ENCODE data around the gene RICTOR.
A peak's percentile ranks its signal among the peaks of the same experiment; 100 is the strongest.

RICTOR gene

DNA sequence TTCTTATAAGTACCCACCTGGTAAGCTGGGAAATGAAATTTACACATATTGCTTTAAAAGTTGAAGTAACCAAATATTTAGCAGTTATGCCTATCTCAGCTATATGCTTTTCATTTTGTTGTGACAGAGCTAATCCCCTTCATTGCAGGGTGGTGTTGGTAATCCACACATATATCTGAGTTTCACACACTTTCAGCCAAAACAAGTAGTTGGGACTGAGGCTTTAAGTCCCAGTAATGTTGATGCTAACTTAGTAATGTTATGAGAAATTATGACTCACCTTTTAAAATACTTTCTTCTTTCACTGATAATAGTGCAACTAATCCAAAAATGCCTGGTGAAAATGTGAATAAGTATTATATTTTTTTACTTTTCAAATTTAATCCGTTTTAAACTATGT, 19.2 kb upstream of the RICTOR start (continued):
- no peak for TF ChIP-seq HOXD13 (CRISPR knock-in tag; IDR thresholded peaks at IDR 0.05; ENCODE audit: borderline replicate concordance)
- no peak for TF ChIP-seq ZNF660 (tag by site-specific recombination; IDR thresholded peaks at IDR 0.05)
- TF ChIP-seq ZNF600 (tag by site-specific recombination; IDR thresholded peaks at IDR 0.05): no peak
- no peak for TF ChIP-seq EGR2 (tag by site-specific recombination; IDR thresholded peaks at IDR 0.05; ENCODE audit: low read depth)

DNA sequence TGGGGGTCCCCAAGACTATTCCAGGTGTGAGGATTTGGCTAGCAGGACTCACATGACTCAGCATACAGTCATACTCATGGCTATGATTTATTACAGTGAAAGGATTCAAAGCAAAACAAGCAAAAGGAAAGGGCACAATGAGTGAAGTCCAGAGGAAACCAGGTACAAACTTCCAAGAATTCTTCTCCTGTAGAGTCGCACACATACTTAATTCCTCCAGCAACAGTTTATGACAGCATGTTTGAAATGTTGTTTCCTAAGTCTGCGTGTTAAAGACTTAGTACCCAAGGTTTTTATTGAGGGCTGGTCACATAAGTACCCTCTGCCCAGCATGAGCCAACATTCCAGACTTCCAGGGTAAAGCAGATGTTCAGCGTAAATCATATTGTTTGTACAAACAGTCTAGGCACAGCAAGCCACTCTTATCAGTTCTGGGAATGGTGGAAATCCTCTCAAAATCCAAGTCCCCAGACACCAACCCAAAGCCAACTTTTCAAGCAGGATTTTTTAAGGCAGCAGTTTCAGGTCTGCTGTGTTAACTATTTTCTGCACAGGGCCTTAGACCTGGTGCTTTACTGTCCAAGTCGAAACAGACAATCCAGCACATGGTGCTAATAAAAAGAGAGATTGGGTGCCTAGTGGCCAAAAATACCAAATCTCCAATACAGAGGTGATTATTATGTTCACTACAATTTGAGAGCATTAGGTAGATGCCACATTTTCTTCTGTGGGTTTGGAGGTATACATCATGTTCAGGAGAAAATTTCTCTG, 18.6 kb upstream of the RICTOR start:
- H3K36me3 ChIP-seq (ENCODE audit: control insufficient read depth in 2 of 2, insufficient read depth in 1 of 2, low read length in 2 of 2): no peaks in the 10 kb centered on the region
- H3K9me3 ChIP-seq (ENCODE audit: control insufficient read depth, insufficient read depth, low read depth, low read length): no peaks in the 10 kb centered on the region
- peak overlapping the region; percentile 2; the same call in 1 of the 2 replicates for H3K27ac ChIP-seq (ENCODE audit: extremely low read depth, low read depth, low read length)
- no peaks in the 10 kb centered on the region; the same call in 1 of the 2 replicates for H3K4me1 ChIP-seq (ENCODE audit: control insufficient read depth, insufficient read depth, low read length)
- ChIA-PET POLR2A (no interaction called here), CTCF (interaction anchor here (0.5 to 4.1 kb wide), 3 partner anchors 12 to 130 kb away, joined by 4 to 46 read pairs (median 5); no protein-coding TSS in a partner anchor)
- H3K4me3 ChIP-seq (ENCODE audit: low read depth, low read length): no peak overlapping the region
- TF ChIP-seq, protein P1, sequence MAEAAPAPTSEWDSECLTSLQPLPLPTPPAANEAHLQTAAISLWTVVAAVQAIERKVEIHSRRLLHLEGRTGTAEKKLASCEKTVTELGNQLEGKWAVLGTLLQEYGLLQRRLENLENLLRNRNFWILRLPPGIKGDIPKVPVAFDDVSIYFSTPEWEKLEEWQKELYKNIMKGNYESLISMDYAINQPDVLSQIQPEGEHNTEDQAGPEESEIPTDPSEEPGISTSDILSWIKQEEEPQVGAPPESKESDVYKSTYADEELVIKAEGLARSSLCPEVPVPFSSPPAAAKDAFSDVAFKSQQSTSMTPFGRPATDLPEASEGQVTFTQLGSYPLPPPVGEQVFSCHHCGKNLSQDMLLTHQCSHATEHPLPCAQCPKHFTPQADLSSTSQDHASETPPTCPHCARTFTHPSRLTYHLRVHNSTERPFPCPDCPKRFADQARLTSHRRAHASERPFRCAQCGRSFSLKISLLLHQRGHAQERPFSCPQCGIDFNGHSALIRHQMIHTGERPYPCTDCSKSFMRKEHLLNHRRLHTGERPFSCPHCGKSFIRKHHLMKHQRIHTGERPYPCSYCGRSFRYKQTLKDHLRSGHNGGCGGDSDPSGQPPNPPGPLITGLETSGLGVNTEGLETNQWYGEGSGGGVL (tag by site-specific recombination; IDR thresholded peaks at IDR 0.05): 0 out of 2 replicates have a peak, but pooled peaks have one; percentile 40
- no peak for TF ChIP-seq REPIN1 (tag by site-specific recombination; IDR thresholded peaks at IDR 0.05; ENCODE audit: low read depth)
- no peak for TF ChIP-seq OVOL3 (tag by site-specific recombination; IDR thresholded peaks at IDR 0.05)
- TF ChIP-seq, protein P2, sequence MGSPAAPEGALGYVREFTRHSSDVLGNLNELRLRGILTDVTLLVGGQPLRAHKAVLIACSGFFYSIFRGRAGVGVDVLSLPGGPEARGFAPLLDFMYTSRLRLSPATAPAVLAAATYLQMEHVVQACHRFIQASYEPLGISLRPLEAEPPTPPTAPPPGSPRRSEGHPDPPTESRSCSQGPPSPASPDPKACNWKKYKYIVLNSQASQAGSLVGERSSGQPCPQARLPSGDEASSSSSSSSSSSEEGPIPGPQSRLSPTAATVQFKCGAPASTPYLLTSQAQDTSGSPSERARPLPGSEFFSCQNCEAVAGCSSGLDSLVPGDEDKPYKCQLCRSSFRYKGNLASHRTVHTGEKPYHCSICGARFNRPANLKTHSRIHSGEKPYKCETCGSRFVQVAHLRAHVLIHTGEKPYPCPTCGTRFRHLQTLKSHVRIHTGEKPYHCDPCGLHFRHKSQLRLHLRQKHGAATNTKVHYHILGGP (tag by site-specific recombination; IDR thresholded peaks at IDR 0.05): peak; percentile 86
- TF ChIP-seq ZNF843 (tag by site-specific recombination; IDR thresholded peaks at IDR 0.05): peak; percentile 82
- peak; percentile 91 for TF ChIP-seq ZIC2 (tag by site-specific recombination; IDR thresholded peaks at IDR 0.05)
- TF ChIP-seq SCRT2 (tag by site-specific recombination; IDR thresholded peaks at IDR 0.05): peak; percentile 79
- 0 out of 2 replicates have a peak, but pooled peaks have one; percentile 3 for TF ChIP-seq ZNF624 (tag by site-specific recombination; IDR thresholded peaks at IDR 0.05)
- TF ChIP-seq, protein P3, sequence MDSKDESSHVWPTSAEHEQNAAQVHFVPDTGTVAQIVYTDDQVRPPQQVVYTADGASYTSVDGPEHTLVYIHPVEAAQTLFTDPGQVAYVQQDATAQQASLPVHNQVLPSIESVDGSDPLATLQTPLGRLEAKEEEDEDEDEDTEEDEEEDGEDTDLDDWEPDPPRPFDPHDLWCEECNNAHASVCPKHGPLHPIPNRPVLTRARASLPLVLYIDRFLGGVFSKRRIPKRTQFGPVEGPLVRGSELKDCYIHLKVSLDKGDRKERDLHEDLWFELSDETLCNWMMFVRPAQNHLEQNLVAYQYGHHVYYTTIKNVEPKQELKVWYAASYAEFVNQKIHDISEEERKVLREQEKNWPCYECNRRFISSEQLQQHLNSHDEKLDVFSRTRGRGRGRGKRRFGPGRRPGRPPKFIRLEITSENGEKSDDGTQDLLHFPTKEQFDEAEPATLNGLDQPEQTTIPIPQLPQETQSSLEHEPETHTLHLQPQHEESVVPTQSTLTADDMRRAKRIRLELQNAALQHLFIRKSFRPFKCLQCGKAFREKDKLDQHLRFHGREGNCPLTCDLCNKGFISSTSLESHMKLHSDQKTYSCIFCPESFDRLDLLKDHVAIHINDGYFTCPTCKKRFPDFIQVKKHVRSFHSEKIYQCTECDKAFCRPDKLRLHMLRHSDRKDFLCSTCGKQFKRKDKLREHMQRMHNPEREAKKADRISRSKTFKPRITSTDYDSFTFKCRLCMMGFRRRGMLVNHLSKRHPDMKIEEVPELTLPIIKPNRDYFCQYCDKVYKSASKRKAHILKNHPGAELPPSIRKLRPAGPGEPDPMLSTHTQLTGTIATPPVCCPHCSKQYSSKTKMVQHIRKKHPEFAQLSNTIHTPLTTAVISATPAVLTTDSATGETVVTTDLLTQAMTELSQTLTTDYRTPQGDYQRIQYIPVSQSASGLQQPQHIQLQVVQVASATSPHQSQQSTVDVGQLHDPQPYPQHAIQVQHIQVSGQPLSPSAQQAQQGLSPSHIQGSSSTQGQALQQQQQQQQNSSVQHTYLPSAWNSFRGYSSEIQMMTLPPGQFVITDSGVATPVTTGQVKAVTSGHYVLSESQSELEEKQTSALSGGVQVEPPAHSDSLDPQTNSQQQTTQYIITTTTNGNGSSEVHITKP (tag by site-specific recombination; IDR thresholded peaks at IDR 0.05): peak; percentile 70
- TF ChIP-seq, protein P4, sequence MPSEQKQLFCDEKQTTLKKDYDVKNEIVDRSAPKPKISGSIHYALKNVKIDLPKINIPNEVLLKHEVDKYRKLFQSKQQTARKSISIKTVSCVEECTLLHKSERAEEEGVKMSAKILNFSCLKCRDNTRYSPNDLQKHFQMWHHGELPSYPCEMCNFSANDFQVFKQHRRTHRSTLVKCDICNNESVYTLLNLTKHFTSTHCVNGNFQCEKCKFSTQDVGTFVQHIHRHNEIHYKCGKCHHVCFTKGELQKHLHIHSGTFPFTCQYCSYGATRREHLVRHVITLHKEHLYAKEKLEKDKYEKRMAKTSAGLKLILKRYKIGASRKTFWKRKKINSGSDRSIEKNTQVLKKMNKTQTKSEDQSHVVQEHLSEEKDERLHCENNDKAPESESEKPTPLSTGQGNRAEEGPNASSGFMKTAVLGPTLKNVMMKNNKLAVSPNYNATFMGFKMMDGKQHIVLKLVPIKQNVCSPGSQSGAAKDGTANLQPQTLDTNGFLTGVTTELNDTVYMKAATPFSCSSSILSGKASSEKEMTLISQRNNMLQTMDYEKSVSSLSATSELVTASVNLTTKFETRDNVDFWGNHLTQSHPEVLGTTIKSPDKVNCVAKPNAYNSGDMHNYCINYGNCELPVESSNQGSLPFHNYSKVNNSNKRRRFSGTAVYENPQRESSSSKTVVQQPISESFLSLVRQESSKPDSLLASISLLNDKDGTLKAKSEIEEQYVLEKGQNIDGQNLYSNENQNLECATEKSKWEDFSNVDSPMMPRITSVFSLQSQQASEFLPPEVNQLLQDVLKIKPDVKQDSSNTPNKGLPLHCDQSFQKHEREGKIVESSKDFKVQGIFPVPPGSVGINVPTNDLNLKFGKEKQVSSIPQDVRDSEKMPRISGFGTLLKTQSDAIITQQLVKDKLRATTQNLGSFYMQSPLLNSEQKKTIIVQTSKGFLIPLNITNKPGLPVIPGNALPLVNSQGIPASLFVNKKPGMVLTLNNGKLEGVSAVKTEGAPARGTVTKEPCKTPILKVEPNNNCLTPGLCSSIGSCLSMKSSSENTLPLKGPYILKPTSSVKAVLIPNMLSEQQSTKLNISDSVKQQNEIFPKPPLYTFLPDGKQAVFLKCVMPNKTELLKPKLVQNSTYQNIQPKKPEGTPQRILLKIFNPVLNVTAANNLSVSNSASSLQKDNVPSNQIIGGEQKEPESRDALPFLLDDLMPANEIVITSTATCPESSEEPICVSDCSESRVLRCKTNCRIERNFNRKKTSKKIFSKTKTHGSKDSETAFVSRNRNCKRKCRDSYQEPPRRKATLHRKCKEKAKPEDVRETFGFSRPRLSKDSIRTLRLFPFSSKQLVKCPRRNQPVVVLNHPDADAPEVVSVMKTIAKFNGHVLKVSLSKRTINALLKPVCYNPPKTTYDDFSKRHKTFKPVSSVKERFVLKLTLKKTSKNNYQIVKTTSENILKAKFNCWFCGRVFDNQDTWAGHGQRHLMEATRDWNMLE (tag by site-specific recombination; conservative IDR thresholded peaks at IDR 0.05; ENCODE audit: low read depth): 0 out of 2 replicates have a peak, but pooled peaks have one; percentile 22
- TF ChIP-seq SCRT1 (tag by site-specific recombination; IDR thresholded peaks at IDR 0.05; ENCODE audit: borderline replicate concordance): 0 out of 2 replicates have a peak, but pooled peaks have one; percentile 44
- no peak for TF ChIP-seq ZNF629 (tag by site-specific recombination; IDR thresholded peaks at IDR 0.05)
- TF ChIP-seq, protein P5, sequence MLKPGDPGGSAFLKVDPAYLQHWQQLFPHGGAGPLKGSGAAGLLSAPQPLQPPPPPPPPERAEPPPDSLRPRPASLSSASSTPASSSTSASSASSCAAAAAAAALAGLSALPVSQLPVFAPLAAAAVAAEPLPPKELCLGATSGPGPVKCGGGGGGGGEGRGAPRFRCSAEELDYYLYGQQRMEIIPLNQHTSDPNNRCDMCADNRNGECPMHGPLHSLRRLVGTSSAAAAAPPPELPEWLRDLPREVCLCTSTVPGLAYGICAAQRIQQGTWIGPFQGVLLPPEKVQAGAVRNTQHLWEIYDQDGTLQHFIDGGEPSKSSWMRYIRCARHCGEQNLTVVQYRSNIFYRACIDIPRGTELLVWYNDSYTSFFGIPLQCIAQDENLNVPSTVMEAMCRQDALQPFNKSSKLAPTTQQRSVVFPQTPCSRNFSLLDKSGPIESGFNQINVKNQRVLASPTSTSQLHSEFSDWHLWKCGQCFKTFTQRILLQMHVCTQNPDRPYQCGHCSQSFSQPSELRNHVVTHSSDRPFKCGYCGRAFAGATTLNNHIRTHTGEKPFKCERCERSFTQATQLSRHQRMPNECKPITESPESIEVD (tag by site-specific recombination; IDR thresholded peaks at IDR 0.05): peak; percentile 66
- TF ChIP-seq ZNF416 (tag by site-specific recombination; IDR thresholded peaks at IDR 0.05): no peak
- no peak for TF ChIP-seq ZNF514 (tag by site-specific recombination; IDR thresholded peaks at IDR 0.05)
- no peak for TF ChIP-seq ZNF747 (tag by site-specific recombination; IDR thresholded peaks at IDR 0.05)
- 0 out of 2 replicates have a peak, but pooled peaks have one; percentile 45 for TF ChIP-seq IKZF3 (tag by site-specific recombination; IDR thresholded peaks at IDR 0.05)
- TF ChIP-seq ZNF571 (tag by site-specific recombination; IDR thresholded peaks at IDR 0.05): no peak
